Rectal smooth muscle tissue (tissue), 1 donor: ENCODE results near the gene IP6K3.

Source experiments
- H3K27ac ChIP-seq: one replicate; pipeline ENCODE4 v1.7.0; 2013; ENCODE audit warnings: low read depth, low read length, inconsistent platforms
- H3K27me3 ChIP-seq: one replicate; pipeline ENCODE4 v1.7.0; 2013; ENCODE audit warnings: low read length; ENCODE audit not compliant: control insufficient read depth, insufficient read depth
- H3K36me3 ChIP-seq: one replicate; pipeline ENCODE4 v1.7.0; 2013; ENCODE audit warnings: low read length; ENCODE audit not compliant: control insufficient read depth, insufficient read depth
- H3K4me1 ChIP-seq: one replicate; pipeline ENCODE4 v1.7.0; 2013; ENCODE audit warnings: low read length; ENCODE audit not compliant: control insufficient read depth, insufficient read depth
- H3K4me3 ChIP-seq: one replicate; pipeline ENCODE4 v1.7.0; 2013; ENCODE audit warnings: low read length
- H3K9ac ChIP-seq: one replicate; pipeline ENCODE4 v1.7.0; 2013; ENCODE audit warnings: low read length

IP6K3 gene

GRCh38 chr6:33689879-33690278, 56.8 kb downstream of the IP6K3 start:
- Histone ChIP-seq H3K9ac (no peak overlapping the region), H3K36me3 (peaks cover 22% of the 10 kb centered on the region), H3K27me3 (no peaks in the 10 kb centered on the region), H3K27ac (no peak overlapping the region), H3K4me3 (no peak overlapping the region), H3K4me1 (no peaks in the 10 kb centered on the region)

GRCh38 chr6:33689148-33689494, 57.6 kb downstream of the IP6K3 start:
- Histone ChIP-seq H3K4me3 (no peak overlapping the region), H3K9ac (no peak overlapping the region), H3K27ac (no peak overlapping the region), H3K36me3 (peaks cover 24% of the 10 kb centered on the region), H3K27me3 (no peaks in the 10 kb centered on the region), H3K4me1 (no peaks in the 10 kb centered on the region)

GRCh38 chr6:33688451-33689147, 58.1 kb downstream of the IP6K3 start:
- no peak overlapping the region for H3K9ac ChIP-seq
- peaks cover 24% of the 10 kb centered on the region for H3K36me3 ChIP-seq
- no peak overlapping the region for H3K27ac ChIP-seq
- no peaks in the 10 kb centered on the region for H3K27me3 ChIP-seq
- no peak overlapping the region for H3K4me3 ChIP-seq
- no peaks in the 10 kb centered on the region for H3K4me1 ChIP-seq

- Histone ChIP-seq H3K4me1 (no peaks in the 10 kb centered on the region), H3K9ac (no peak overlapping the region), H3K36me3 (peaks cover 23% of the 10 kb centered on the region)
Observed at GRCh38 chr6:33688006-33688405, 58.7 kb downstream of the IP6K3 start.

GRCh38 chr6:33686981-33687975, 59.4 kb downstream of the IP6K3 start:
- H3K4me3 ChIP-seq = no peak overlapping the region
- no peak overlapping the region for H3K27ac ChIP-seq
- H3K9ac ChIP-seq = no peak overlapping the region
- H3K27me3 ChIP-seq = no peaks in the 10 kb centered on the region
- no peaks in the 10 kb centered on the region for H3K4me1 ChIP-seq
- H3K36me3 ChIP-seq = peaks cover 24% of the 10 kb centered on the region

More at GRCh38 chr6:33688006-33688405, 58.7 kb downstream of the IP6K3 start:
- H3K27me3 ChIP-seq = no peaks in the 10 kb centered on the region
- H3K4me3 ChIP-seq = no peak overlapping the region
- H3K27ac ChIP-seq = no peak overlapping the region

GRCh38 chr6:33686225-33686924, 60.3 kb downstream of the IP6K3 start:
- no peaks in the 10 kb centered on the region for H3K27me3 ChIP-seq
- H3K4me3 ChIP-seq = no peak overlapping the region
- H3K9ac ChIP-seq = no peak overlapping the region
- H3K4me1 ChIP-seq = no peaks in the 10 kb centered on the region
- no peak overlapping the region for H3K27ac ChIP-seq
- H3K36me3 ChIP-seq = peaks cover 21% of the 10 kb centered on the region

GRCh38 chr6:33685411-33686224, 61.1 kb downstream of the IP6K3 start:
- no peaks in the 10 kb centered on the region for H3K27me3 ChIP-seq
- H3K4me1 ChIP-seq = no peaks in the 10 kb centered on the region
- H3K36me3 ChIP-seq = peaks cover 21% of the 10 kb centered on the region
- no peak overlapping the region for H3K4me3 ChIP-seq
- H3K27ac ChIP-seq = no peak overlapping the region
- H3K9ac ChIP-seq = no peak overlapping the region

- H3K9ac ChIP-seq = no peak overlapping the region
- H3K4me3 ChIP-seq = no peak overlapping the region
- no peaks in the 10 kb centered on the region for H3K27me3 ChIP-seq
- H3K36me3 ChIP-seq = peaks cover 21% of the 10 kb centered on the region
- H3K27ac ChIP-seq = no peak overlapping the region
- no peaks in the 10 kb centered on the region for H3K4me1 ChIP-seq
Observed at GRCh38 chr6:33684983-33685382, 61.7 kb downstream of the IP6K3 start.

- Histone ChIP-seq H3K4me3 (no peak overlapping the region), H3K9ac (no peak overlapping the region), H3K36me3 (peaks cover 21% of the 10 kb centered on the region), H3K27ac (no peak overlapping the region), H3K4me1 (no peaks in the 10 kb centered on the region), H3K27me3 (no peaks in the 10 kb centered on the region)
Observed at GRCh38 chr6:33684428-33684896, 62.2 kb downstream of the IP6K3 start.

- no peak overlapping the region for H3K27ac ChIP-seq
- no peaks in the 10 kb centered on the region for H3K4me1 ChIP-seq
- no peak overlapping the region for H3K9ac ChIP-seq
- H3K27me3 ChIP-seq = no peaks in the 10 kb centered on the region
- H3K36me3 ChIP-seq = peaks cover 23% of the 10 kb centered on the region
- no peak overlapping the region for H3K4me3 ChIP-seq
Observed at GRCh38 chr6:33683576-33684427, 62.9 kb downstream of the IP6K3 start.

- Histone ChIP-seq H3K4me1 (no peaks in the 10 kb centered on the region), H3K36me3 (peaks cover 22% of the 10 kb centered on the region), H3K27ac (no peak overlapping the region), H3K9ac (no peak overlapping the region), H3K27me3 (no peaks in the 10 kb centered on the region), H3K4me3 (no peak overlapping the region)
Observed at GRCh38 chr6:33683051-33683571, 63.6 kb downstream of the IP6K3 start.
